ENCODE results near the gene HPS1.

HPS1 gene

DNA sequence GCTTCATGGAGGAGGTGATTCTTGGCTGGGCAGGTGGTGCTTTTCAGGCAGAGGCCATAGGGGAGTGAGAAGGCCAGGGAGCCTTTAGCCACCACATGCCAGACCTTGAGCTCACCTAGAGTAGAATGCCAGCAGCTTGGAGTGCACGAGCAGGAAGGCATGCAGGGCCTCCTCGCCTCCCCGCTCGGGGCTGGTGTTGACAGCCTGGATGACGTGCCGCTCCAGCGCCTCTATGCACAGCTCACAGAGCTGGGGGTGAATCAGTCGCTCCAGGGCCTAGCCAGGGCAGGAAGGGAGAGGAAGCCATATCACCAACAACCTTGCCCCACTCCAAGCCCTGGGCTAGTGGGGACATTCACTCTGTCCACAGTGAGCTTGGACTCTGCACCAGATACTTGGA is 15.7 kb downstream of the HPS1 start:
- Histone ChIP-seq H3K9me3 (ENCODE audit: control insufficient read depth, insufficient read depth, low read depth, low read length) (0 out of 2 replicates have a peak, but pooled peaks cover 3% of the 10 kb centered on the region), H3K9ac (ENCODE audit: low read length) (no peak overlapping the region), H3K27ac (ENCODE audit: low read depth, low read length) (no peak overlapping the region), H3K27me3 (ENCODE audit: control insufficient read depth, insufficient read depth, low read length) (no peaks in the 10 kb centered on the region), H3K4me1 (ENCODE audit: control insufficient read depth, insufficient read depth, low read length) (no peaks in the 10 kb centered on the region), H3K4me3 (ENCODE audit: low read depth, low read length) (no peak overlapping the region), H3K36me3 (ENCODE audit: control insufficient read depth, insufficient read depth, low read length) (peaks cover 65% of the 10 kb centered on the region)

DNA sequence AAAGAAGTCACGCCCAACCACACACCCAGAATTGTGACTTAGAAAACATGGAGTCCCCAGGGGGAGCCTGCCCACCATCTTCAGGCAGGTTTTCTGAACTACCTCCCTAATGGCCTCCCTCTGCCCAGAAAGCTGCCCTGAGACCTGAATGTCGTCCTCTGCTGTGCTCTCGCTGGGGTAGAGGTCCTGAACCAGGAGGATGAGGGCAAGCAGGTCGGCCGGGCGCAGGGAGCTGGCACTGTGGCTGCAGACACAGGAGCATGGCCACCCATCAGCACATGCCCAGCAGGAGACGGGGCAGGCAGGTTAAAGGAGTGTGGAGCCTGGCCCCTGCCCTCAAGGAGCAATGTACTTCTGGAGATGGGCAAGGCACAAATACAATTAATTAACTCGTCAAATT is 16.3 kb downstream of the HPS1 start:
- Histone ChIP-seq H3K27ac (ENCODE audit: low read depth, low read length) (no peak overlapping the region), H3K4me1 (ENCODE audit: control insufficient read depth, insufficient read depth, low read length) (no peaks in the 10 kb centered on the region), H3K36me3 (ENCODE audit: control insufficient read depth, insufficient read depth, low read length) (peaks cover 63% of the 10 kb centered on the region)

DNA sequence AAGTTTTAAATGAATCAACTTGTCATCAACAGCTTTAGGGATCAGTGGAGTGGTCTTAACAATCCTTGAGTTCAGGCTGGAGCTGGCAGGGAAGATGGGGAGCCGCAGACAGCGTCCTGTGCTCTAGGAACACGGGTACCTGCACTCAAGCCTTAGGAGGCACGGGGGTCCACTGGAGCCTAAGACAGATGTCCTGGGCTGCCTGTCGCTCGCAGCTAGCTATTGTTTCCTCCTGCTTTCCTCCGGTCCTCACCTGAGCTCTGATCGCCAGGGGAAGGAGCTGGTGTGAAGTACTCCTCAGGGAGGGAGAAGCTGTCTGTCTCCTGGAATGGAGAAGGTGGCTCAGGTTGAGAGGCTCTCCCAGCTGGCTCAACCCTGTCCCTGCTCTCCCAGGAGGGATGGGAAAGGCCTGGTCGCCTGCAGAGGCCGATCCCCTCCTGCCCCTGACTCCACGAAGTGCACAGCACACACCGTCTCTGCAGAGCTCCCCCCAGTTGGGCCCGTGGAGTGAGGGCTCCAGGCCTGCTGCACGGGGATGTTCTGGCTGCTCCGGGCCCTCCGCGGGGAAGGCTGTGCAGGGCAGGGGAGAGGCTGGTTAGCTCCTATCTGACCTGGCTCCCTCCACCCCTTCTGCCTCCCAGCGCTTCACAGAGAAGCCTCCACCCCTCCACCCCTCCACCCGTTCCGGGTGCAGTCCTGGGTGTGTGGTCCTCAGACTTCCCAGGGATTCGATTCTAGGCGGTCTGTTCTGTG is 17.2 kb downstream of the HPS1 start:
- no peak overlapping the region for H3K27ac ChIP-seq (ENCODE audit: low read depth, low read length)
- H3K36me3 ChIP-seq (ENCODE audit: control insufficient read depth, insufficient read depth, low read length) = peaks cover 54% of the 10 kb centered on the region
- no peak overlapping the region for H3K9ac ChIP-seq (ENCODE audit: low read length)
- no peak overlapping the region for H3K4me3 ChIP-seq (ENCODE audit: low read depth, low read length)
- no peaks in the 10 kb centered on the region for H3K4me1 ChIP-seq (ENCODE audit: control insufficient read depth, insufficient read depth, low read length)
- 0 out of 2 replicates have a peak, but pooled peaks cover 3% of the 10 kb centered on the region for H3K9me3 ChIP-seq (ENCODE audit: control insufficient read depth, insufficient read depth, low read depth, low read length)
- no peaks in the 10 kb centered on the region for H3K27me3 ChIP-seq (ENCODE audit: control insufficient read depth, insufficient read depth, low read length)

More for the DNA sequence above, 16.3 kb downstream of the HPS1 start:
- 0 out of 2 replicates have a peak, but pooled peaks cover 3% of the 10 kb centered on the region for H3K9me3 ChIP-seq (ENCODE audit: control insufficient read depth, insufficient read depth, low read depth, low read length)
- H3K4me3 ChIP-seq (ENCODE audit: low read depth, low read length) = no peak overlapping the region
- no peaks in the 10 kb centered on the region for H3K27me3 ChIP-seq (ENCODE audit: control insufficient read depth, insufficient read depth, low read length)
- H3K9ac ChIP-seq (ENCODE audit: low read length) = no peak overlapping the region

DNA sequence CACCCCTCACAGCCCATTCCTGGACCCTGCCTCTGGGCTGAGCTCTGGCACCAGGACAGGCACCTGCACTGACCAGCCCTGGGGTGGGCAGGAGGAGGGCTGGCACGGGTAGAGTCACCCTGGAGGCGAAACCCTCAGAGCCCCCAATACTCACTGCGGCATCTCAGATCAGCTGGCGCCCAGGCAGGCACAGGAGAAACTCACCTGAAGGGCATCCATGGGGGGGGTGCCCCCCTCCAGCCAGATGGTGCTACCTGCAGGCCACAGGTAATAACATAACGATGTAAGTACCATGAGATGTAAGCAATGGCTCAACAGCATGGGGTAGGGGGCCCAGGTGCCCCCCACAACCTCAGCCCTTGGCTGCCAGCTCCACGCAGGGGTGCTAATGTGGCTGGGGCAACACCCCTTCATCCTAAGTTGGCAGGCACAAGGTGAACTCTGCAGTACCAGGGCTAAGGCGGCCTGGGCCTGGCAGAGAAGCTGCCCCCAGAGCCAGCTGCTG is 19.7 kb downstream of the HPS1 start:
- Histone ChIP-seq H3K27ac (ENCODE audit: low read depth, low read length) (no peak overlapping the region), H3K9me3 (ENCODE audit: control insufficient read depth, insufficient read depth, low read depth, low read length) (0 out of 2 replicates have a peak, but pooled peaks cover 3% of the 10 kb centered on the region), H3K36me3 (ENCODE audit: control insufficient read depth, insufficient read depth, low read length) (peaks cover 32% of the 10 kb centered on the region), H3K4me1 (ENCODE audit: control insufficient read depth, insufficient read depth, low read length) (no peaks in the 10 kb centered on the region), H3K9ac (ENCODE audit: low read length) (no peak overlapping the region), H3K4me3 (ENCODE audit: low read depth, low read length) (no peak overlapping the region), H3K27me3 (ENCODE audit: control insufficient read depth, insufficient read depth, low read length) (no peaks in the 10 kb centered on the region)

- Histone ChIP-seq H3K9me3 (ENCODE audit: control insufficient read depth, insufficient read depth, low read depth, low read length) (no peaks in the 10 kb centered on the region), H3K27me3 (ENCODE audit: control insufficient read depth, insufficient read depth, low read length) (no peaks in the 10 kb centered on the region), H3K27ac (ENCODE audit: low read depth, low read length) (no peak overlapping the region), H3K9ac (ENCODE audit: low read length) (no peak overlapping the region), H3K4me1 (ENCODE audit: control insufficient read depth, insufficient read depth, low read length) (no peaks in the 10 kb centered on the region), H3K4me3 (ENCODE audit: low read depth, low read length) (no peak overlapping the region), H3K36me3 (ENCODE audit: control insufficient read depth, insufficient read depth, low read length) (peaks cover 20% of the 10 kb centered on the region)
These were observed 21.0 kb downstream of the HPS1 start for GRCh38 chr10:98425511-98426352.

- H3K4me3 ChIP-seq (ENCODE audit: low read depth, low read length) = no peak overlapping the region
- H3K27me3 ChIP-seq (ENCODE audit: control insufficient read depth, insufficient read depth, low read length) = no peaks in the 10 kb centered on the region
- H3K4me1 ChIP-seq (ENCODE audit: control insufficient read depth, insufficient read depth, low read length) = no peaks in the 10 kb centered on the region
- no peaks in the 10 kb centered on the region for H3K9me3 ChIP-seq (ENCODE audit: control insufficient read depth, insufficient read depth, low read depth, low read length)
- H3K36me3 ChIP-seq (ENCODE audit: control insufficient read depth, insufficient read depth, low read length) = peaks cover 13% of the 10 kb centered on the region
- no peak overlapping the region for H3K9ac ChIP-seq (ENCODE audit: low read length)
- no peak overlapping the region for H3K27ac ChIP-seq (ENCODE audit: low read depth, low read length)
These were observed 22.2 kb downstream of the HPS1 start for GRCh38 chr10:98424295-98425254.

GRCh38 chr10:98423691-98424120 is 23.0 kb downstream of the HPS1 start:
- Histone ChIP-seq H3K4me3 (ENCODE audit: low read depth, low read length) (no peak overlapping the region), H3K9ac (ENCODE audit: low read length) (no peak overlapping the region), H3K27ac (ENCODE audit: low read depth, low read length) (no peak overlapping the region), H3K4me1 (ENCODE audit: control insufficient read depth, insufficient read depth, low read length) (no peaks in the 10 kb centered on the region), H3K9me3 (ENCODE audit: control insufficient read depth, insufficient read depth, low read depth, low read length) (no peaks in the 10 kb centered on the region), H3K27me3 (ENCODE audit: control insufficient read depth, insufficient read depth, low read length) (no peaks in the 10 kb centered on the region), H3K36me3 (ENCODE audit: control insufficient read depth, insufficient read depth, low read length) (peaks cover 11% of the 10 kb centered on the region)

- H3K4me3 ChIP-seq (ENCODE audit: low read depth, low read length) = no peak overlapping the region
These were observed 24.6 kb downstream of the HPS1 start for GRCh38 chr10:98422182-98422581.

DNA sequence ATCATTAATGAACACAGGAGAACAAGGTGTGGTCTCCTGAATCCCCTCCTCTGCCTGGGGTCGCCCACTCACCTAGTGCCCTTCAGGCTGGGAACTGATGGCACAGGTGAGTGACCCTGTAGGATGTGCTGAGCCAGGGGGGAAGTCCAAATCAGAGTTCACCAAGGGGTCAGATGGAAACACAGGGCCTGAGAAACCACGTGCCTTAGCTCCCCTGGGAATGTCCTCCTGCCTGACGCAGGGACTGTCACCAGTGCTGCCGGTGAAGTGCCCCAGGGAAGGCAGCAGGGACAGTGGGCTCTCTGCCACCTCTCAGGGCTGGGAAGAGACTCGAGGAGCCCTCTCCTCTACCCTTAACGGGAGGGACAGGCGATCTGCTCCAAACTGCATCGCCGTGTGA is 25.9 kb downstream of the HPS1 start:
- H3K4me3 ChIP-seq (ENCODE audit: low read depth, low read length) = no peak overlapping the region
- H3K4me1 ChIP-seq (ENCODE audit: control insufficient read depth, insufficient read depth, low read length) = peaks cover 3% of the 10 kb centered on the region; the same call in 1 of the 2 replicates
- peaks cover 13% of the 10 kb centered on the region for H3K36me3 ChIP-seq (ENCODE audit: control insufficient read depth, insufficient read depth, low read length)

More at GRCh38 chr10:98422182-98422581, 24.6 kb downstream of the HPS1 start:
- peaks cover 14% of the 10 kb centered on the region for H3K36me3 ChIP-seq (ENCODE audit: control insufficient read depth, insufficient read depth, low read length)
- no peak overlapping the region for H3K27ac ChIP-seq (ENCODE audit: low read depth, low read length)
- H3K9ac ChIP-seq (ENCODE audit: low read length) = no peak overlapping the region
- H3K9me3 ChIP-seq (ENCODE audit: control insufficient read depth, insufficient read depth, low read depth, low read length) = no peaks in the 10 kb centered on the region
- H3K4me1 ChIP-seq (ENCODE audit: control insufficient read depth, insufficient read depth, low read length) = no peaks in the 10 kb centered on the region
- no peaks in the 10 kb centered on the region for H3K27me3 ChIP-seq (ENCODE audit: control insufficient read depth, insufficient read depth, low read length)

GRCh38 chr10:98419469-98420261 is 27.1 kb downstream of the HPS1 start:
- Histone ChIP-seq H3K27me3 (ENCODE audit: control insufficient read depth, insufficient read depth, low read length) (no peaks in the 10 kb centered on the region), H3K27ac (ENCODE audit: low read depth, low read length) (no peak overlapping the region), H3K36me3 (ENCODE audit: control insufficient read depth, insufficient read depth, low read length) (peaks cover 13% of the 10 kb centered on the region), H3K4me1 (ENCODE audit: control insufficient read depth, insufficient read depth, low read length) (peaks cover 11% of the 10 kb centered on the region), H3K9me3 (ENCODE audit: control insufficient read depth, insufficient read depth, low read depth, low read length) (no peaks in the 10 kb centered on the region), H3K4me3 (ENCODE audit: low read depth, low read length) (no peak overlapping the region), H3K9ac (ENCODE audit: low read length) (no peak overlapping the region)

More for the DNA sequence above, 25.9 kb downstream of the HPS1 start:
- no peaks in the 10 kb centered on the region for H3K27me3 ChIP-seq (ENCODE audit: control insufficient read depth, insufficient read depth, low read length)
- no peaks in the 10 kb centered on the region for H3K9me3 ChIP-seq (ENCODE audit: control insufficient read depth, insufficient read depth, low read depth, low read length)
- no peak overlapping the region for H3K9ac ChIP-seq (ENCODE audit: low read length)
- H3K27ac ChIP-seq (ENCODE audit: low read depth, low read length) = no peak overlapping the region
